Raji (cell line): ENCODE results near the gene RANBP6.
A peak's percentile ranks its signal among the peaks of the same experiment; 100 is the strongest.

ENCODE experiments used
- POLR2A ChIP-seq: IDR thresholded peaks from 2 replicates; pipeline ENCODE4 v1.6.1; 2011; ENCODE audit warnings: low read depth, low read length, control low read depth; ENCODE audit not compliant: insufficient read depth

RANBP6 gene

GRCh38 chr9:6014670-6015270 lies 654 bp downstream of the RANBP6 start:
- no peak for TF ChIP-seq POLR2A

- TF ChIP-seq POLR2A, result peak; percentile 56
Measured at GRCh38 chr9:6008169-6008979, 7.0 kb downstream of the RANBP6 start.

- TF ChIP-seq POLR2A, result peak; percentile 49; the same call in 1 of the 2 replicates
Measured at GRCh38 chr9:6007770-6008168, 7.7 kb downstream of the RANBP6 start.

GRCh38 chr9:6007058-6007769 lies 8.2 kb downstream of the RANBP6 start:
- 0 out of 2 replicates have a peak, but pooled peaks have one; percentile 33 for TF ChIP-seq POLR2A

DNA sequence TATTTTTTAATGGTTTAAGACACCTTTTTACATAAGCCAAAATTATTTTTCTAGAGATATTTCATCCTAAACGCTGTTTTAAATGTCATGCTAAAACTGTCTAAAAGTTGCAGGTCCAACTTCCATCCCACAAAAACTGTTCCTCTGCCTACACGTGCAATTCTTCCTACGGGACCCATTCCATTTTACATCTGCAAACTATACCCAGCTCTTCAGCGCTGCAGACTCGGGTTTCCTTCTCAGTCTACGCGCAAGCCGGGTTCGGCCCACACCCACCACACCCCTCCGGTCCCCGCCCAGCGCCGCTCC lies 8.7 kb downstream of the RANBP6 start:
- no peak for TF ChIP-seq POLR2A

GRCh38 chr9:6000955-6001354 lies 14.5 kb downstream of the RANBP6 start:
- no peak for TF ChIP-seq POLR2A

- no peak for TF ChIP-seq POLR2A
Measured at GRCh38 chr9:5999443-6000101, 15.9 kb downstream of the RANBP6 start.

DNA sequence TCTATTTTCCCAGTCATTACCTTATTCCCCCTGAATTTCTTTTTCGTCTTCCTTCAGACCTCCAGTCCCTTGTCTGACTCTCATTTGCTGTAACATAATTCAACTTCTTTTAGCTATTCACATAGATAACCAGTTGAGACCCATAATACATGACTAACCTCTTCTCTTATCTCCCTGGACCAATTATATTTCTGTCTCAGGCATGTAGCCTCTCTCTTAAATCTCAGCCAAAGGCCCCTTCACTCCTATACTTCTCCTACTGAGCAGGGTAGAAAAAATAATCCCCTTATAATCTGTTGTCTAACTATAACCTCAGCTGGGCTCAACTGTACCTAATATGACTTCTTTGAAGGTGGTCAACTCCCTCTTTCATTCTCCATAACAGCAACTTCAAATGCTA lies 20.9 kb downstream of the RANBP6 start:
- no peak for TF ChIP-seq POLR2A

GRCh38 chr9:5988265-5988664 lies 27.2 kb downstream of the RANBP6 start:
- TF ChIP-seq POLR2A, result no peak

- TF ChIP-seq POLR2A, result no peak
Measured at GRCh38 chr9:5983042-5983441, 32.4 kb downstream of the RANBP6 start.

DNA sequence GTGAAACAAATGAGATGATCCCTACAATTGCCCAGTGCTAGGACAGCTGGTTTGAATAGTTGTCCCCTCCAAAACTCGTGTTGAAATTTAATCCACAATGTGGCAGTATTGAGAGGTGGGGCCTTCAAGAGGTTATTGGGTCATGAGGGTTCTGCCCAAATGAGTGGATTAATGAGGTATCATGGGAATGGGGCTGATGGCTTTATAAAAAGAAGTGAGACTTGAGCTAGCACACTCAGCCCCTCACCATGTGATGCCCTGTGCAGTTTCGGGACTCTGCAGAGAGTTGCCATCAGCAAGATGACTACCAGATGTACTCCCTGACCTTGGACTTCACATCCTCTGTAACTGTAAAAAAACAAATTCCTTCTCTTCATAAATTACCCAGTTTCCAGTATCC lies 33.1 kb downstream of the RANBP6 start:
- TF ChIP-seq POLR2A, result no peak

GRCh38 chr9:5978523-5978922 lies 36.9 kb downstream of the RANBP6 start:
- TF ChIP-seq POLR2A, result no peak

- no peak for TF ChIP-seq POLR2A
Measured at GRCh38 chr9:5976674-5977397, 38.6 kb downstream of the RANBP6 start.

DNA sequence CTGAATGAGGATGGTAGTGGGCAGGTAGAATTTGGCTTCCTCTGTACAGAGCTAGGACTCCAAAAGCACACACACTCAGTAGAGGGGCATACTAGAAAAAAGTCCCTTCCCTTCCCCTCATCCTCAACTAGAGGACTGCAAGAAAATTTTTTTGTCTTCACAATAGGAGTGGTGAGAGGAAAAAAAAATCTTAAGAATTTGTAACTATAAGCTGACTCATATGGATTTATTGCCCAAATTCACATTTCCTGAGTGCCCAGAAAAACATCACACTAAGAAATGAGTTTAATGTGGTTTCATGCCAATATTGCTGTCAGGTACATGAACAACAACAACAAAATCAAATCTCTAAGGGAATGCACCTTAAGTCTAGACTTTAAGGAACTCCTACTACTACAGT lies 43.7 kb downstream of the RANBP6 start:
- TF ChIP-seq POLR2A, result no peak
